ENCODE data around the gene CYB561D2. TPM values are rescaled to one million over a fixed set of nuclear protein-coding genes. Genes with fewer than 3 reads are reported as not detected.

CYB561D2 gene
- total RNA-seq, 4 donors from 2014 or later, result 13.9 to 22.0 (median 18.2) TPM

- TF ChIP-seq CTCF (IDR thresholded peaks at IDR 0.05; ENCODE audit: low read depth), result no peak
Observed at GRCh38 chr3:50354850-50355249, 4.2 kb downstream of the CYB561D2 start.

- no peak for TF ChIP-seq CTCF (IDR thresholded peaks at IDR 0.05; ENCODE audit: low read depth)
Observed at GRCh38 chr3:50355829-50356552, 5.3 kb downstream of the CYB561D2 start.

GRCh38 chr3:50356553-50356952, 5.9 kb downstream of the CYB561D2 start:
- TF ChIP-seq CTCF (IDR thresholded peaks at IDR 0.05; ENCODE audit: low read depth), result no peak

GRCh38 chr3:50357481-50357880, 6.8 kb downstream of the CYB561D2 start:
- no peak for TF ChIP-seq CTCF (IDR thresholded peaks at IDR 0.05; ENCODE audit: low read depth)

- no peak for TF ChIP-seq CTCF (IDR thresholded peaks at IDR 0.05; ENCODE audit: low read depth)
Observed at GRCh38 chr3:50358355-50358910, 7.8 kb downstream of the CYB561D2 start.

- TF ChIP-seq CTCF (IDR thresholded peaks at IDR 0.05; ENCODE audit: low read depth), result no peak
Observed at GRCh38 chr3:50358911-50359759, 8.5 kb downstream of the CYB561D2 start, which contains the start of gene TMEM115. TMEM115 (minus strand) TSS chr3:50359521; CDS start chr3:50359063, 458 bp downstream.

GRCh38 chr3:50359760-50360110, 9.1 kb downstream of the CYB561D2 start:
- TF ChIP-seq CTCF (IDR thresholded peaks at IDR 0.05; ENCODE audit: low read depth), result no peak

Measured in subcutaneous adipose tissue (tissue), 4 donors.